ENCODE data around the gene ZBTB21. TPM values are rescaled to one million over a fixed set of nuclear protein-coding genes. Genes with fewer than 3 reads are reported as not detected.

Gene ZBTB21
- total and polyA plus RNA-seq, 2 experiments from 2014 or later, result 10.0 to 11.0 TPM

- TF ChIP-seq ZNF462 (CRISPR knock-in tag; IDR thresholded peaks at IDR 0.05) (no peak), ETS1 (IDR thresholded peaks at IDR 0.05) (no peak), JUNB (IDR thresholded peaks at IDR 0.05; ENCODE audit: unreplicated experiment) (no peak), ZNF331 (CRISPR knock-in tag; IDR thresholded peaks at IDR 0.05; ENCODE audit: low read depth) (no peak)
Measured at GRCh38 chr21:42055425-42055824, 45.3 kb upstream of the ZBTB21 start (continued).

GRCh38 chr21:42051788-42052187 lies 41.6 kb upstream of the ZBTB21 start:
- Mint-ChIP-seq H3K27ac (no peak overlapping the region), H3K4me3 (no peak overlapping the region), H3K9me3 (peaks cover 11% of the 10 kb centered on the region), H3K27me3 (ENCODE audit: insufficient read depth, low read depth, poor library complexity) (no peaks in the 10 kb centered on the region), H3K4me1 (peaks cover 11% of the 10 kb centered on the region), H3K36me3 (ENCODE audit: low read depth) (no peaks in the 10 kb centered on the region)
- H2AFZ ChIP-seq, result no peak overlapping the region
- H3K9me2 ChIP-seq (ENCODE audit: insufficient read depth), result no peaks in the 10 kb centered on the region
- no peak overlapping the region for H3K4me3 ChIP-seq
- H3K4me2 ChIP-seq, result no peak overlapping the region
- no peaks in the 10 kb centered on the region for H3K79me2 ChIP-seq (replicated peaks; ENCODE audit: insufficient read depth)
- DNase-seq (ENCODE audit: low spot score) (no peak), ATAC-seq (no peak)
- H3K27me3 ChIP-seq (ENCODE audit: insufficient read depth), result no peaks in the 10 kb centered on the region
- no peaks in the 10 kb centered on the region for H3F3A ChIP-seq (replicated peaks; ENCODE audit: low read depth)
- H3K36me3 ChIP-seq (ENCODE audit: insufficient read depth), result no peaks in the 10 kb centered on the region
- H3K27ac ChIP-seq (ENCODE audit: low read depth), result no peak overlapping the region
- peaks cover 6% of the 10 kb centered on the region for H3K4me1 ChIP-seq (ENCODE audit: insufficient read depth)
- no peaks in the 10 kb centered on the region for H4K20me1 ChIP-seq (replicated peaks; ENCODE audit: insufficient read depth)
- no peak for TF ChIP-seq CTCF (conservative IDR thresholded peaks at IDR 0.05; ENCODE audit: low read depth in 2 of 2)
- TF ChIP-seq ETS1 (IDR thresholded peaks at IDR 0.05), result no peak
- no peak for TF ChIP-seq ZNF114 (CRISPR knock-in tag; IDR thresholded peaks at IDR 0.05)
- no peak for TF ChIP-seq POLR2AphosphoS5 (IDR thresholded peaks at IDR 0.05; ENCODE audit: low read depth)
- TF ChIP-seq NANOG (IDR thresholded peaks at IDR 0.05; ENCODE audit: borderline replicate concordance), result no peak
- TF ChIP-seq ZNF331 (CRISPR knock-in tag; IDR thresholded peaks at IDR 0.05; ENCODE audit: low read depth), result no peak
- TF ChIP-seq EZH2 (IDR thresholded peaks at IDR 0.05; ENCODE audit: low read depth, unreplicated experiment), result no peak
- TF ChIP-seq REST (IDR thresholded peaks at IDR 0.05; ENCODE audit: unreplicated experiment), result no peak
- TF ChIP-seq CREB1 (CRISPR knock-in tag; IDR thresholded peaks at IDR 0.05; ENCODE audit: low read depth), result no peak
- TF ChIP-seq STAT1 (IDR thresholded peaks at IDR 0.05; ENCODE audit: unreplicated experiment), result no peak
- no peak for TF ChIP-seq JUNB (IDR thresholded peaks at IDR 0.05; ENCODE audit: unreplicated experiment)
